Ishikawa (cell line): Measurements from ENCODE around the gene ZNF18.

Source experiments
- EGR1 ChIP-seq: IDR thresholded peaks from 2 replicates; pipeline ENCODE4 v1.6.1; 2012
- FOXM1 ChIP-seq: IDR thresholded peaks from 2 replicates; pipeline ENCODE4 v1.6.1; 2012; ENCODE audit warnings: low read depth, borderline replicate concordance
- NFIC ChIP-seq: IDR thresholded peaks from 2 replicates; pipeline ENCODE4 v1.6.1; 2012
- RAD21 ChIP-seq: IDR thresholded peaks from 2 replicates; pipeline ENCODE4 v1.6.1; 2012; ENCODE audit warnings: low read depth
- TAF1 ChIP-seq: IDR thresholded peaks from 2 replicates; pipeline ENCODE4 v1.6.1; 2012; ENCODE audit warnings: low read depth, mild to moderate bottlenecking
- ZBTB7A ChIP-seq: IDR thresholded peaks from 2 replicates; pipeline ENCODE4 v1.6.1; 2012; ENCODE audit warnings: low read depth

GRCh38 chr17:11980813-11981212 is 16.5 kb downstream of the ZNF18 start:
- no peak for TF ChIP-seq ZBTB7A
- no peak for TF ChIP-seq NFIC
- no peak for TF ChIP-seq TAF1
- TF ChIP-seq RAD21 = no peak
- TF ChIP-seq FOXM1 = no peak
- TF ChIP-seq EGR1 = no peak
